Osteocyte (in vitro differentiated cells): ENCODE results near the gene SDS. TPM values are rescaled to one million over a fixed set of nuclear protein-coding genes. Genes with fewer than 3 reads are reported as not detected.

Experiments used
- DNase-seq: peaks from one replicate; pipeline ENCODE4 v3.0.0; 2021; ENCODE audit warnings: mixed read lengths; ENCODE audit not compliant: unreplicated experiment; ENCODE audit errors: extremely low spot score
- H3K27ac Mint-ChIP-seq: one replicate; pipeline ENCODE4 v1.8.0; 2021; ENCODE audit warnings: mild to moderate bottlenecking, mixed read lengths; ENCODE audit not compliant: unreplicated experiment
- H3K27me3 Mint-ChIP-seq: one replicate; pipeline ENCODE4 v1.8.0; 2021; ENCODE audit warnings: mixed read lengths; ENCODE audit not compliant: unreplicated experiment
- H3K36me3 Mint-ChIP-seq: one replicate; pipeline ENCODE4 v1.8.0; 2021; ENCODE audit warnings: mixed read lengths; ENCODE audit not compliant: unreplicated experiment
- H3K4me1 Mint-ChIP-seq: one replicate; pipeline ENCODE4 v1.8.0; 2021; ENCODE audit warnings: mixed read lengths; ENCODE audit not compliant: unreplicated experiment
- H3K4me3 Mint-ChIP-seq: one replicate; pipeline ENCODE4 v1.8.0; 2021; ENCODE audit warnings: mild to moderate bottlenecking, moderate library complexity, mixed read lengths; ENCODE audit not compliant: unreplicated experiment
- H3K9me3 Mint-ChIP-seq: one replicate; pipeline ENCODE4 v1.8.0; 2021; ENCODE audit warnings: mixed read lengths; ENCODE audit not compliant: unreplicated experiment
- CTCF ChIP-seq: fragments of 200-600 bp; sonication (generic); IDR thresholded peaks from 2 replicates; pipeline ENCODE4 v1.5.0; 2021; ENCODE audit warnings: antibody characterized with exemption, mild to moderate bottlenecking, moderate library complexity
- total RNA-seq: library from RNA; stranded (reverse); gene quantifications from 2 replicates; pipeline ENCODE4 v1.2.1, GENCODE V29; 2021

SDS gene
- total RNA-seq, 1 donor from 2014 or later: not detected

GRCh38 chr12:113347107-113347506 lies 56.6 kb downstream of the SDS start:
- H3K27me3 Mint-ChIP-seq: peaks cover 2% of the 10 kb centered on the region
- no peak overlapping the region for H3K4me3 Mint-ChIP-seq
- H3K9me3 Mint-ChIP-seq: no peaks in the 10 kb centered on the region
- H3K27ac Mint-ChIP-seq: no peak overlapping the region
- H3K36me3 Mint-ChIP-seq: no peaks in the 10 kb centered on the region
- DNase-seq: no peak
- no peak for TF ChIP-seq CTCF
- no peaks in the 10 kb centered on the region for H3K4me1 Mint-ChIP-seq

- Mint-ChIP-seq H3K4me3 (no peak overlapping the region), H3K36me3 (no peaks in the 10 kb centered on the region), H3K9me3 (no peaks in the 10 kb centered on the region), H3K27me3 (peaks cover 4% of the 10 kb centered on the region), H3K27ac (no peak overlapping the region), H3K4me1 (no peaks in the 10 kb centered on the region)
- no peak for TF ChIP-seq CTCF
- no peak for DNase-seq
These were observed 57.3 kb downstream of the SDS start for GRCh38 chr12:113346353-113346752.

GRCh38 chr12:113345318-113345717 lies 58.4 kb downstream of the SDS start:
- DNase-seq: no peak
- H3K4me3 Mint-ChIP-seq: no peak overlapping the region
- H3K27ac Mint-ChIP-seq: no peak overlapping the region
- H3K36me3 Mint-ChIP-seq: no peaks in the 10 kb centered on the region
- H3K27me3 Mint-ChIP-seq: peaks cover 6% of the 10 kb centered on the region
- no peak for TF ChIP-seq CTCF
- H3K9me3 Mint-ChIP-seq: no peaks in the 10 kb centered on the region
- H3K4me1 Mint-ChIP-seq: no peaks in the 10 kb centered on the region

Other genes starting within 250 kb of the SDS start
- 52.8 and 52.9 TPM in 2 replicates for gene DDX54, start 218.4 kb downstream of the SDS start, total RNA-seq
- 19.9 and 20.5 TPM in 2 replicates for gene RITA1, start 218.2 kb downstream of the SDS start, total RNA-seq
- gene TPCN1, start 182.4 kb downstream of the SDS start, total RNA-seq: 74.6 and 80.6 TPM in 2 replicates
- gene SLC8B1, start 68.8 kb downstream of the SDS start, total RNA-seq: 41.0 and 45.6 TPM in 2 replicates
- gene PLBD2, start 45.3 kb downstream of the SDS start, total RNA-seq: 103 and 109 TPM in 2 replicates
- gene SDSL, start 18.5 kb upstream of the SDS start, total RNA-seq: 4.4 and 6.2 TPM in 2 replicates
- not detected in 2 replicates for gene LHX5, start 68.0 kb upstream of the SDS start, total RNA-seq